Suprapubic skin (tissue), 4 donors: ENCODE results near the gene ZNRF3.

Experiments used
- CTCF ChIP-seq, 2 donors: fragments of 200-600 bp in 1 of 2; fragments of 450-650 bp in 1 of 2; sonication (generic) in 1 of 2; IDR thresholded peaks; one replicate each; pipeline ENCODE4 v1.5.1; 2016 to 2019; ENCODE audit warnings: antibody characterized with exemption in 2 of 2, mild to moderate bottlenecking in 1 of 2, moderate library complexity in 1 of 2
- EP300 ChIP-seq: sonication (generic); formaldehyde crosslinking; IDR thresholded peaks from one replicate; pipeline ENCODE4 v1.6.1; 2017; ENCODE audit warnings: antibody characterized with exemption
- POLR2AphosphoS5 ChIP-seq, 3 donors: sonication (generic); formaldehyde crosslinking; IDR thresholded peaks; one replicate each; pipeline ENCODE4 v1.6.1; 2017; ENCODE audit warnings: antibody characterized with exemption in 3 of 3

GRCh38 chr22:29081517-29082236, 198.3 kb downstream of the ZNRF3 start:
- no peak for TF ChIP-seq POLR2AphosphoS5 (IDR thresholded peaks at IDR 0.05)
- no peak for TF ChIP-seq CTCF (IDR thresholded peaks at IDR 0.05)
- TF ChIP-seq EP300 = no peak
